OCI-LY3 (cell line): Measurements from ENCODE around the gene SLC1A4.

Source experiments
- CTCF ChIP-seq: fragments of 200-600, 300-600 bp; sonication (generic); IDR thresholded peaks from 2 replicates; pipeline ENCODE4 v1.5.1; 2014; ENCODE audit warnings: antibody characterized with exemption, low read length, low read depth
- EZH2phosphoT487 ChIP-seq: fragments of 200-600 bp; shearing (Covaris generic); IDR thresholded peaks from 2 replicates; pipeline ENCODE4 v1.6.1; 2018; ENCODE audit warnings: antibody characterized with exemption, mixed run types, low read depth

DNA sequence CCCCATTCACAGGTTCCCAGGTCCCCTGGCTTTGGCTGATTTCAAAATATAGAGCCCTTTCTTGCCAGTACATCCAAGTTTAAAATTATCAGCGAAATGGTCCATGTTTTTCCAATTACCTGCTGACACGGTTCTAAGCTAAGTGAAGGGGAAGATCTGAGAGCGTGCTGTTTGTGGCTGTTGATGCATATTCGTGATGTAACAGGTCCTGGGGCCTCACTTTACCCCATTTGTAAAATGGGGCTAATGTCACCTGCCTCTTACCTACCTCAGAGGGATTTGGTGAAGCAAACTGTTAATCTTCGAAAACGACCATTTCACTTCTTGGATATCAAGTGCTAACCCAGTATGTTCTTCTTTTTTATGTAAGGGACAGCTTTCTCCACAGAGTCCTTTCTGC, 33.0 kb downstream of the SLC1A4 start:
- no peak for TF ChIP-seq EZH2phosphoT487
- no peak for TF ChIP-seq CTCF
